ENCODE measurements around the gene SMU1. TPM values are rescaled to one million over a fixed set of nuclear protein-coding genes. Genes with fewer than 3 reads are reported as not detected.

The SMU1 gene
- total RNA-seq, 4 donors from 2014 or later, result 19.7 to 24.2 (median 21.9) TPM

DNA sequence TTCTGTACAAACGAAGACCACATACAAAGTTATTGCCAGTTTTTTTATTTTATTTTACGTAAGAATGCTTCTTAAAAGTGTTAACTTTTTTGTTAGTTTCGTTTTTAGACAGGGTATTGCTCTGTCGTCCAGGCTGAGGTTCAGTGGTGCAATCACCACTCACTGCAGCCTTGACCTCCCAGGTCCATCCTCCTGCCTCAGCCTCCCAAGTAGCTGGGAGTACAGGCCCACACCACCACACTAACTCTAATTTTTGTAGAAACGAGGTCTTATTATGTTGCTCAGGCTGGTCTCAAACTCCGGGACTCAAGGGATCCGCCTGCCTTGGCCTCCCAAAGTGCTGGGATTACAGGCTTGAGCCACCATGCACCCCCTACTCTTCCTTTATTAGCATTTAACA, 53.7 kb downstream of the SMU1 start:
- TF ChIP-seq POLR2AphosphoS5 (IDR thresholded peaks at IDR 0.05) (no peak), EP300 (IDR thresholded peaks at IDR 0.05) (no peak), POLR2A (IDR thresholded peaks at IDR 0.05) (no peak)
- TF ChIP-seq, protein P1, sequence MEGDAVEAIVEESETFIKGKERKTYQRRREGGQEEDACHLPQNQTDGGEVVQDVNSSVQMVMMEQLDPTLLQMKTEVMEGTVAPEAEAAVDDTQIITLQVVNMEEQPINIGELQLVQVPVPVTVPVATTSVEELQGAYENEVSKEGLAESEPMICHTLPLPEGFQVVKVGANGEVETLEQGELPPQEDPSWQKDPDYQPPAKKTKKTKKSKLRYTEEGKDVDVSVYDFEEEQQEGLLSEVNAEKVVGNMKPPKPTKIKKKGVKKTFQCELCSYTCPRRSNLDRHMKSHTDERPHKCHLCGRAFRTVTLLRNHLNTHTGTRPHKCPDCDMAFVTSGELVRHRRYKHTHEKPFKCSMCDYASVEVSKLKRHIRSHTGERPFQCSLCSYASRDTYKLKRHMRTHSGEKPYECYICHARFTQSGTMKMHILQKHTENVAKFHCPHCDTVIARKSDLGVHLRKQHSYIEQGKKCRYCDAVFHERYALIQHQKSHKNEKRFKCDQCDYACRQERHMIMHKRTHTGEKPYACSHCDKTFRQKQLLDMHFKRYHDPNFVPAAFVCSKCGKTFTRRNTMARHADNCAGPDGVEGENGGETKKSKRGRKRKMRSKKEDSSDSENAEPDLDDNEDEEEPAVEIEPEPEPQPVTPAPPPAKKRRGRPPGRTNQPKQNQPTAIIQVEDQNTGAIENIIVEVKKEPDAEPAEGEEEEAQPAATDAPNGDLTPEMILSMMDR (IDR thresholded peaks at IDR 0.05), result no peak
- Histone ChIP-seq H3K27me3 (no peaks in the 10 kb centered on the region), H3K36me3 (peaks cover 0 to 24% of the 10 kb centered on the region in 2 donors), H3K4me3 (no peak overlapping the region), H3K27ac (peak overlapping the region in 1 of 4 donors; percentile 22), H3K4me1 (peaks cover 0 to 56% (median 14%) of the 10 kb centered on the region in 3 donors), H3K9me3 (no peaks in the 10 kb centered on the region)
- WGBS, 2 donors (ENCODE audit: low coverage in 1 of 2), result 73 to 78% methylated on average over 4 to 7 of the region's 7 CpGs
- ATAC-seq, result no peak

DNA sequence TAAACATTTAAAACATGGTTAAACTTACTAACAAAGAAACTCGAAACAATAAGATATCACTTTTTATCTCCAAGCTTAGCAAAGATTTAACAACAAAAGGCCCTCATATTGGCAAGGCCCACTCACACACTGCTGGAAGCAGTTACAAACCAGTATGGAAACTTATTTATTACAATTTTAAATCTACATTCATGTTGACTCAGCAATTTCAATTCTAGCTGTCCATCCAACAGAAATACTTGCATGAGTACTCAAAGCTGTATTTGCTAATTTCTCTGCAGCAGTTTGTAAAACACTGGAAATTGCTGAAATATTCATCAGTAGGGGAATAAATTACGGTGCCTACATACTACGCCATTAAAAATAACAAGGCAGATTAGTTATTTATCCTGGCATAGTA, 54.2 kb downstream of the SMU1 start:
- H3K27ac ChIP-seq, result peak overlapping the region in 1 of 4 donors; percentile 22
- TF ChIP-seq EP300 (IDR thresholded peaks at IDR 0.05), result no peak
- no peak for TF ChIP-seq POLR2AphosphoS5 (IDR thresholded peaks at IDR 0.05)
- TF ChIP-seq, protein P1 (IDR thresholded peaks at IDR 0.05), result no peak
- no peak for TF ChIP-seq POLR2A (IDR thresholded peaks at IDR 0.05)
- H3K36me3 ChIP-seq, result peaks cover 0 to 19% of the 10 kb centered on the region in 2 donors
- 67% methylated on average over 2 to 3 of the region's 3 CpGs for WGBS, 2 donors (ENCODE audit: low coverage in 1 of 2)
- no peaks in the 10 kb centered on the region for H3K9me3 ChIP-seq
- no peak overlapping the region for H3K4me3 ChIP-seq
- H3K4me1 ChIP-seq, result peaks cover 0 to 52% (median 10%) of the 10 kb centered on the region in 3 donors
- no peak for ATAC-seq
- H3K27me3 ChIP-seq, result no peaks in the 10 kb centered on the region

DNA sequence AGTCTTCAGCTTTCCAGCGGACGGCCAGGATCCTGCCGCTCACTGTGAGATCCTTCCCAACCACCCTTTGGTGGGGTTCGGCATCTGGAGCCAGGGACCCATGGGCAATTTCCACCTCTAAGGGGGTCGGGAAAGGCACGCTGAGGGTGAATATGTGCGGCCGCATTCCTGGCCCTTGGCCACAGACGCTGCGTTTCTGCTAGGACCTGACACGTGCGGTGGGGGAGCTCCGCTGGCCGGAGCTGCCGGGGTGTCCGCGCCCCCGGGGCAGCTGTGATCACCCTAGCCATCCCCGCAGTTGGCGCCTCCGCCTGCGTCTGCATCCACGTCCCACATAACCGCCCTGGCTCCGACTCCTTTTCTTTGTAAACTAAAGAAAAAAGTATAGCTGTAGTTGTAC, 56.7 kb downstream of the SMU1 start:
- H3K9me3 ChIP-seq, result no peaks in the 10 kb centered on the region
- no peak overlapping the region for H3K27ac ChIP-seq
- TF ChIP-seq POLR2AphosphoS5 (IDR thresholded peaks at IDR 0.05) (no peak), POLR2A (IDR thresholded peaks at IDR 0.05) (no peak), EP300 (IDR thresholded peaks at IDR 0.05) (no peak)
- TF ChIP-seq, protein P1 (IDR thresholded peaks at IDR 0.05), result no peak
- peaks cover 0 to 14% of the 10 kb centered on the region in 2 donors for H3K36me3 ChIP-seq
- no peaks in the 10 kb centered on the region for H3K27me3 ChIP-seq
- WGBS, 2 donors (ENCODE audit: low coverage in 1 of 2), result 86 to 93% methylated on average over 5 to 19 of the region's 25 CpGs
- no peak overlapping the region for H3K4me3 ChIP-seq
- no peak for ATAC-seq
- peaks cover 0 to 38% (median 9%) of the 10 kb centered on the region in 3 donors for H3K4me1 ChIP-seq

DNA sequence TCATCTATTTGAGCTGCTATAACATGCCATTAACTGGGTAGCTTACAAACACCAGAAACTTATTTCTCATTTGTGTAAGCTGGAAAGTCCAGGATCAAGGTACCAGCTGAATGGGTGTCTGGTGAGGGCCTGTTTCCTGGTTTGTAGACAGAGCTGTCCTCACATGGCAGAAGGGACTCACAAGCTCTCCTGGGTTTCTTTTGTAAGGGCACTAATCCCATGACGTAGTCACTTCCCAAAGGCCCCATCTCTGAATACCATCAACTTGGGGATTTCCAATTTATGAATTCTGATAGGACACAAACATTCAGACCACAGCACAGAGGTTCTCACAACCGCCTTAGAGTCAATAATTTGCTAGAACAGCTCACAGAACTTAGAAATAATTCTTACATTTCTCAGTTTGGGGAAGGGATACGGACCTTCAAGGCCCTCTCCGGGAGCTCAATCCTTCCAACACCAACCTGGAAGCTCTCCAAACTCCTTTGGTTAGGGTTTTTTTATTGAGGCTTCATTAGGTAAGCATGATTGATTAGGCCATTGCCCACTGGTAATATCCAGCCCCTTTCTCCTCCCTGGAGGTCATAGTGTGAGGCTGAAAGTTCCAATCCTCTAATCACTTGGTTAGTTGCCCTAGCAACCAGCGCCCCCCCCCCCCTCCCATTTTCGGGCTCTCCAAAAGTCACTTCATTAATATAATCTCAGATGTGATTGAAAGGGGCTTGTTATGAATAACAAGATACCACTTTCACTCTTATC, 59.0 kb downstream of the SMU1 start:
- TF ChIP-seq, protein P1 (IDR thresholded peaks at IDR 0.05), result no peak
- TF ChIP-seq EP300 (IDR thresholded peaks at IDR 0.05) (no peak), POLR2AphosphoS5 (IDR thresholded peaks at IDR 0.05) (no peak)
- Histone ChIP-seq H3K27me3 (no peaks in the 10 kb centered on the region), H3K36me3 (peaks cover 0 to 14% of the 10 kb centered on the region in 2 donors), H3K27ac (no peak overlapping the region), H3K9me3 (no peaks in the 10 kb centered on the region), H3K4me1 (peaks cover 0 to 16% (median 0%) of the 10 kb centered on the region in 3 donors), H3K4me3 (no peak overlapping the region)
- ATAC-seq, result no peak
- 90% methylated on average over 4 of the region's 6 CpGs for WGBS, 2 donors (ENCODE audit: low coverage in 1 of 2)

DNA sequence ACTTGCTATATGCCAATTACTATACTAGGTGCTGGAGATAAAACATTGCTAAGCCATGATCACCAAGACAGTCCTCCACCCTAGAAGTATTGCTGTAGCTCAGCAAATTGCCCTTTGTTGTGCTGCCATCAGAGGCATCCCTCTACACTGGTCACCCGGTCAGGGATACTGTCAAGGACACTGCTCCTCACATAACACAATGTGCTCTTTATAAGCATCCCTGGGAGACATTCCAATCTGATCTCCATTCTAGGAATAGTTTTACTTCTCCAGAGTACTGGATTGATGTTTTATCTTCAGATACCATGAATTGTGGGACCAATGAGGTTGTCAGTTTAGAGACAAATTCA, 61.8 kb downstream of the SMU1 start:
- 89 to 100% methylated on average over 1 of the region's 1 CpG for WGBS, 2 donors (ENCODE audit: low coverage in 1 of 2)
- no peak for ATAC-seq

More for the DNA sequence above, 61.8 kb downstream of the SMU1 start:
- no peak overlapping the region for H3K27ac ChIP-seq
- H3K36me3 ChIP-seq, result peaks cover 0 to 11% of the 10 kb centered on the region in 2 donors
- no peaks in the 10 kb centered on the region for H3K27me3 ChIP-seq
- TF ChIP-seq EP300 (IDR thresholded peaks at IDR 0.05) (no peak), POLR2A (IDR thresholded peaks at IDR 0.05) (no peak), POLR2AphosphoS5 (IDR thresholded peaks at IDR 0.05) (no peak)
- TF ChIP-seq, protein P1 (IDR thresholded peaks at IDR 0.05), result no peak
- no peaks in the 10 kb centered on the region for H3K9me3 ChIP-seq
- H3K4me1 ChIP-seq, result no peaks in the 10 kb centered on the region
- H3K4me3 ChIP-seq, result no peak overlapping the region

All from gastroesophageal sphincter (tissue), 4 donors.